ENCODE data around the gene COTL1. TPM values are rescaled to one million over a fixed set of nuclear protein-coding genes. Genes with fewer than 3 reads are reported as not detected.

Gene COTL1, protein sequence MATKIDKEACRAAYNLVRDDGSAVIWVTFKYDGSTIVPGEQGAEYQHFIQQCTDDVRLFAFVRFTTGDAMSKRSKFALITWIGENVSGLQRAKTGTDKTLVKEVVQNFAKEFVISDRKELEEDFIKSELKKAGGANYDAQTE
- total RNA-seq (2014; rRNA removed; shearing (Covaris generic)), result 275 and 295 TPM in 2 replicates

DNA sequence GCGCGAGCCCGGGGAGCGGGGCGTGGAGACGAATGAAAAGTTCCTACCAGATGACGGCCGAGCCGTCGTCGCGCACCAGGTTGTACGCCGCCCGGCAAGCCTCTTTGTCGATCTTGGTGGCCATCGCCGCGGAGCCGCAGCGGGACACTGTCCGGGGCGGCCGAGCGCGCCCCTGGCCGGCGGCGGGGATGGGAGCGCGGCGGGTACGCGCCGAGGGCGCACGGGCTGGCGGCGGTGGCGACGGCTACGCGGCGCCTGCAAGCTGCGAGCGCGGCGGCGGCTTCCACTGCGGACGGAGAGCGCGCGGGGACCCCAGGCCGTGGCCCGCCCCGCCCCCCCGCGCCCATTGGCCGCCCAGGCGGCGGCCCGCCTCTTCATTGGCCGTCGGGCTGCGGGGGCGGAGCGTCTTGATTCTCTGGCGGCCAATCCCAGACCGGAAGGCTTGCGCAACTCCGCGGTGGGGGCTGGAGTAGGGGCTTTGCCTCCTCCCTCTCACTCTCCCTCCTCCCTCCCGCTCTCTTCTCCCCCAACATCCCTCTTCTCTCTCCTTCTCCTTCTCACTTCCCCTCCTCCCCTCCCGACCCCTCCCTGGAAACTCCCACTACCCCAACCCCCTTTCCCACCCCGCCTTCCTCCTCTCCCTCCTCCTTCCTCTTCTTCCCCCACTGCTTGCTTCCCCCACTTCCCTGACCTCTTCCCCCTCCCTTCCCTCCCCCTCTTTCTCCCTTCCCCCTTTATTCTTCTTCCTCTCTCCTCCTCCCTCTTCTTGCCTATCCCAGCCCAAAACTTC lies at the start of gene COTL1:
Gene COTL1, minus strand, starts transcription at position 288 of the 790 bp plus-strand sequence. Its CDS starts 164 bp downstream, at position 124.
- DNase-seq (ENCODE audit: low spot score), result peak; percentile 99

DNA sequence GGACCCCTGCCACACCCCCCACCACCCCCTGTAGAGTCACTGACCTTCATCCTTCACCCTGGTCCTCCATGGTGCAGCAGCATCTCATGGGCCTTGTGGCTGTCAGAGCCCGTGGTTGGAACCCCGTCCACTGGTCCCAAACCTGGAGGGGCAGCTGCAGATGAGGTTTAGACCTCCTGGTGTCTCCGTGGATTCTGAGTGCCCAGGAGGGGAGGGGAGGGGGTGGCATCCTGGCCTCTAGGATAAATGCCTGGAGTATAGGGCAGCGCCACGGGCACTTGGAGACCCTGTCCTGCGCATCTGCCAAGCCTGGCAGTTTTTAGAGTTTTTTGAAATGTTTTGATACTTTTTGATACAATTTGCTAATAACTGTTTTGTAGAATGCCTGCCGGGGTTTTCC lies 48.0 kb upstream of the COTL1 start:
- no peak for DNase-seq (ENCODE audit: low spot score)

DNA sequence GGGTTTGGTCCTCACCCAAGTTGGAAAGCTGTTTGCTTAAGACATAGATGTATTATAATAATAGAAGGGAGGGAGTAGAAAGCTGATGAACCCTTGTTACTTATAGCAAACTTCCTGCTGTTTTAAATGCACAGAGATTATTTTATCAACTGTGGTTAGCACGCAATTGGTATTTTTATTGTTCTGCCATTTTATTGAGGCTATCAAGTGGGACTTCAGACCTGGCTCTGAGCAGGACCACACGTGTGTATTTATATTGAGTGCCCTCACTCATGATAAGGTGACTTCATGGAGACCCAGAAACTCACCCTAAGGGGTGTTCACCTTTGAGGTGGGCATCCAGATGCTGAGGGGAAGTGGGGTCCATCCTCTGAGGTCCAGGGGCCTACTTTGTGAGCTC lies 47.5 kb upstream of the COTL1 start:
- DNase-seq (ENCODE audit: low spot score), result no peak

DNA sequence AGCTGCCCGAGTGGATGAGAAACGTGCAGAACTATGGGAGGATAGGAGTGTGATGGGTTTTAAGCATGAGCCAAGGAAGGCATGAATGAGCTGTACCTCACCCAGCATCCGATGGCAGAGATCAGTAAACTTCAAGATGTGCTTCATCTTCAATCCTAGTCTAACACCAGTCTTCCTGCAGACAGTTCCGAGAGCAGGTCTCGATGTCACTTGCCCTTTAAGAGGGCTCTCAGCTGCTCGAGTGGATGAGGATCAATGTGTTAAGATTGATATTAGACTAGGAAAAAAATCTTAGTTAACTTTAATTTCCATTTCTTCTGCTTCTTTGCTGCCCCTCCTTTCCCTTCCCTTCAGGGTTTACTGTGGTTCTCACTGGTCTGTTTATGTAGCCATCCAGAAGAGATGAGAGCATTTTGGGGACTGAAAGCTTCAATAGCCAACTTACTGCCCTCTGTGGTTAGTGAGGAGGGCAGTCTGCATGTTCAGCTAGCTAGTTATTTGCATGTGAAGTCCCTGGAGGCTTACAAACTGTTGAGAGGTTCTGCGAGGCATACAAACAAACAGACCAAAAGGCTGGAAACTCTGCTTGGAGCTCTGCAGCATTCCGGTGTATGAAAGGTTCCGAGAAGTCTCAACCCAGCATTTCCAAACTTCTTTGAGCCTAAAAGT lies 45.7 kb upstream of the COTL1 start:
- DNase-seq (ENCODE audit: low spot score), result no peak

DNA sequence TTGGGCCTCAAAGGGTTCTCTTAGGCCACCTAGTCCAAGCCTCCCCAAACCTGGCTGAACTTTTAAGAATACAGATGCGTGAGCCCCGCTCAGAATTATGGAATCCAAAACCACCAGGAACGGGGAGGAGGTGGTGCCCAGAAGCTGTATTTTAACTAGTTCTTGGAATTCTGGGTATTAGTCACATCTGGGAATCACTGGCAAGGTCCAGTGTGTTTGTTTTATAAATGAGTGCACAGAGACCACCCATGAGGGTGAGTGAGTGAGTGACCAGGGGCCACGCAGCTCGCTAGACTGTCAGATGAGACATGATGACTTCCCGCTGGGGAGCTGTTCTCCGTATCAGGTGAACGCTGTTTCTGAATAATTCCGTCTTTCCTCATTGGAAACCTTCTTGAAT lies 44.6 kb upstream of the COTL1 start:
- DNase-seq (ENCODE audit: low spot score), result no peak

DNA sequence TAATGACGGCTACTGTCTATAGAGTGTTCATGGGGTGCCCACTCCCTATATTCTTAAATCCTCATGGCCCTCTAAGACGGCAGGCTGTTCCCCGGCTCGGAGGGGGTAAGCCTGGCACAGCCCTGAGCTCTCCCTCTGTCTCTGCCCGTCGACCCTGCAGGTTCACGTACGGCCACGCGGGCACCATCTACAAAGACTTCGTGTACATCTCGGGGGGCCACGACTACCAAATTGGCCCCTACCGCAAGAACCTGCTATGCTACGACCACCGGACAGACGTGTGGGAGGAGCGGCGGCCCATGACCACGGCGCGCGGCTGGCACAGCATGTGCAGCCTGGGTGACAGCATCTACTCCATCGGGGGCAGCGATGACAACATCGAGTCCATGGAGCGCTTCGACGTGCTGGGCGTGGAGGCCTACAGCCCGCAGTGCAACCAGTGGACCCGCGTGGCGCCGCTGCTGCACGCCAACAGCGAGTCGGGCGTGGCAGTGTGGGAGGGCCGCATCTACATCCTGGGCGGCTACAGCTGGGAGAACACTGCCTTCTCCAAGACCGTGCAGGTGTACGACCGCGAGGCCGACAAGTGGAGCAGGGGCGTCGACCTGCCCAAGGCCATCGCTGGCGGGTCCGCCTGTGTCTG lies 43.7 kb upstream of the COTL1 start:
- DNase-seq (ENCODE audit: low spot score), result no peak

DNA sequence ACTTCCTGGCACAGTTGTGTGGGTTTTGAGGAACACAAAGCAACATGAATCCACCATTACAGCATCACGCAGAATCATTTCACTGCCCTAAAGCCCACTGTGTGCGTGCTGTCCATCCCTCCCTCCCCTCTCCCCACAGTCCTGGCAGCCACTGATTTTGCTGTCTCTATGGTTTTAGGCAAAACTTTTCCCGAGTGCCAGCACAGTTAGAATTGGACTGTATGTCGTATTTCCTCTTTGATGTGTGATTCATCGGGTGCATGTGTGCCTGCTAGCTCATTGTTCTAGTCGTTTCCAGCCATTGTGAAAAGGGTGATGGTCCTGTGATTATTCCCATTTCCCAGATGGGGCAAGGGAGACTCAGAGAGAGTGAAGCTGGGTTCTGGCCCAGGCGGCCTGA lies 43.1 kb upstream of the COTL1 start:
- DNase-seq (ENCODE audit: low spot score), result no peak

DNA sequence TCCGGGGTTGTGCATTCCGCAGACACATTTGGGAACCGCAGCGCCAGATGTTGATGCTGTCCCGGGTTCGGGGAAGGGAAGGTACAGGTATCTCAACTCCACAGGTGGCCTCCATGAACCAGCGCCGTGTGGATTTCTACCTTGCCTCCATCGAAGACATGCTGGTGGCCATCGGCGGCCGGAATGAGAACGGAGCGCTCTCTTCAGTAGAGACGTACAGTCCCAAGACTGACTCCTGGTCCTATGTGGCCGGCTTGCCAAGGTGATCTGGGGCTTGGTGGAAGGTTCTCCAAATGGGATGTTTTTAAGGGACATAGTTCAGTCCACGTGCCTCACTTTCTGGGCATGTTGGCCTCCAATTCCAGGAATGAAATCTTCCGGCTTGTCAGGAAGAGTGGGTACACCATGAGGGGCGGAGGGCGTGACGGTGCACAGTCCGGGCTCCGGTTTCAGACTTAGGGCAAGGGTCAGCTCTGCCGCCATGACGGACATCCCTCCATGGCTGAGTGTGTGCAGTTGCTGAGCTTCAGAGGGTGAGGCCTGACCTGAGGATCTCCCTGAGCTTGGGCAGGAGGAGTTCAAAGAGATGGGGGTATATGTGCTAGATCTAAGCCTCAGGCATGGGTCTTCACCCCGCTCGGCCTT lies 41.9 kb upstream of the COTL1 start:
- no peak for DNase-seq (ENCODE audit: low spot score)

DNA sequence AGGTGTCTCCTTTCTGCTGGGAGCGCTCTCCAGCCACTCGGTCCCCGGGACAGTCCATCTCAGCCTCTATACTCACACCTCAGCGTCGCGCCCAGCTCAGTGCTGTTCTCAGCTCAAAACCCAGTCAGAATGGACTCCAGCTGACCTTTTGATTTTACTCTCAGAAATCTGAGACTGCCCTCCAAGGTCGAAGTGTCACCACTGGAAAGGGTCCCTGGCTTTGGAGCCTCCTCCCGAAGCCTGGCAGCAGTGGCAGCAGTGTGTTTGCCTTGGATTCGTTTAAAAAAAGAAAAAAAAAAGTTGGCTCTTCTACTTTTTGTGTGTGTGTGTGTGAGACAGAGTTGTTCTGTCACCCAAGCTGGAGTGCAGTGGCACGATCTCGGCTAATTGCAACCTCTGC lies 40.8 kb upstream of the COTL1 start:
- DNase-seq (ENCODE audit: low spot score), result no peak

DNA sequence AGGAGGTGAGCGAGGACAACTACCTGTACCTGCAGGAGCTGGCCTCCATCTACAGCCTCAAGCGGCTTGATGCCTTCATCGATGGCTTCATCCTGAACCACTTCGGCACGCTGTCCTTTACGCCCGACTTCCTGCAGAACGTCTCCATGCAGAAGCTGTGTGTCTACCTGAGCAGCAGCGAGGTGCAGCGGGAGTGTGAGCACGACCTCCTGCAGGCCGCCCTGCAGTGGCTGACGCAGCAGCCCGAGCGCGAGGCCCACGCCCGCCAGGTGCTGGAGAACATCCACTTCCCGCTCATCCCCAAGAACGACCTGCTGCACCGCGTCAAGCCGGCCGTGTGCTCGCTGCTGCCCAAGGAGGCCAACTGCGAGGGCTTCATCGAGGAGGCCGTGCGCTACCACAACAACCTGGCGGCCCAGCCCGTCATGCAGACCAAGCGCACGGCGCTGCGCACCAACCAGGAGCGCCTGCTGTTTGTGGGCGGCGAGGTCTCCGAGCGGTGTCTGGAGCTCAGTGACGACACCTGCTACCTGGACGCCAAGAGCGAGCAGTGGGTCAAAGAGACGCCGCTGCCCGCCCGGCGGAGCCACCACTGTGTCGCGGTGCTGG lies 39.5 kb upstream of the COTL1 start:
- no peak for DNase-seq (ENCODE audit: low spot score)

DNA sequence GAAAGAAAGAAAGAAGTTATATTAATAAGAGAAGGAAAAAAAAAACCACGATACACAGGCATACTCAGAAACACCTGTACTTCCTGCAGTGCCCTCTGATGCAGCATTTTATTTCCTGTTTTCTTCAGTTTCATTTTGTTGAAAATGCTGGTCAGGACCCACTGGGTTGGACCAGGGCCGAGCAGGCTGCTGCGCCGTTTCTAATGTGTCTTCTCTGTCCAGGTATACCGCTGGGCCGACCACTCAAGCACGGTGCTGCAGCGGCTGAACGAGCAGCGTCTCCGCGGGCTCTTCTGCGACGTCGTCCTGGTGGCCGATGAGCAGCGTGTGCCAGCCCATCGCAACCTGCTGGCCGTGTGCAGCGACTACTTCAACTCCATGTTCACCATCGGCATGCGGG lies 38.8 kb upstream of the COTL1 start:
- DNase-seq (ENCODE audit: low spot score), result no peak

DNA sequence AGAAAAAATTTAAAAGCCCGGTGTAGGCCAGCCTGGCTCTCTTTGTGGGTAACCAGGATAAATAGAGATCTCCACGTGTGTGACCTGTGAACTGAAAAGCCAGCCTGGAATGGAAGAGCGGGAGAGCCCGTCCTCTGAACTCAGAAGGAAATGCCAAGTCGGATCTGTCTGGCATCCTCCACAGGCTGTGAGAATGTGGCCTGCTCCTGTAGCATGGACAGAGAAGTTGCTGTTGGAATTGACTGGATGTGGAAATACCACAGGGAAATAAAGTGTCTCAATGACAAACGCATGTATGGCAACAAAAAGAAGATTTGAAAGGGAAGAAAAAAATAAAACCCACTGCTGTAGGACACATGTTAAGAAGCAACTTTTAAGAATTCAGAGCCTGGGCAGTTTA lies 37.1 kb upstream of the COTL1 start:
- no peak for DNase-seq (ENCODE audit: low spot score)

DNA sequence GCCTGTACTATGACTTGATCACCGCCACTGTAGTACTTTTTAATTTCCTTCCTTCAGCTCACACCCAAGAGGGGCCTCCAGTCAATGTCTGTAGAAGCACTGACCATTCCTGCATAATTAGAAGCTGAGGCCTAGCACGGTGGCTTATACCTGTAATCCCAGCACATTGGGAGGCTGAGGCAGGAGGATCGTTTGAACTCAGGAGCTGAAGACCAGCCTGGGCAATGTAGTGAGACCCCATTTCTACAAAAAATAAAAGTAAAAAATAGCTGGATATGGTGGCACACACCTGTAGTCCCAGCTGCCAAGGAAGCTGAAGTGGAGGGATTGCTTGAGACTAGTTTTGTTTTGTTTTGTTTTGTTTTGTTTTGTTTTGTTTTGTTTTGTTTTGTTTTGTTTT lies 36.4 kb upstream of the COTL1 start:
- no peak for DNase-seq (ENCODE audit: low spot score)

DNA sequence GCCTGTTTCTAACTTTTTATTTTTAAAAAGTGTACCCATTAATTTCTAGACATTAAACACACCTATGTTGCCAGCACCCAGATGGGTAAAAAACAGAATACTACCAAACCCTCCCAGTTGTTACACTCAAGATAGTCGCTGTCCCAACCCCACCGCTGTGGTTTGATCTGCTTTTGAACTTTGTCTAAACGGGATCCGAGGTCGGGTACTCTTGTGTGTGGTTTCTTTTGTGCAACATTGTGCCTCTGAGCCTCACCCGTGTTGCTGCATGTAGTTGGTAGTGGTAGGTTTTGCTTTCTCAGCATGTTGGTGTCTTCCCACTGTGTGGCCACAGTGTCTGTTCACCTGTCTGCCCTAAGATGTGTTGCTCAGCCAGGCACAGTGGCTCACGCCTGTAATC lies 34.7 kb upstream of the COTL1 start:
- DNase-seq (ENCODE audit: low spot score), result no peak

DNA sequence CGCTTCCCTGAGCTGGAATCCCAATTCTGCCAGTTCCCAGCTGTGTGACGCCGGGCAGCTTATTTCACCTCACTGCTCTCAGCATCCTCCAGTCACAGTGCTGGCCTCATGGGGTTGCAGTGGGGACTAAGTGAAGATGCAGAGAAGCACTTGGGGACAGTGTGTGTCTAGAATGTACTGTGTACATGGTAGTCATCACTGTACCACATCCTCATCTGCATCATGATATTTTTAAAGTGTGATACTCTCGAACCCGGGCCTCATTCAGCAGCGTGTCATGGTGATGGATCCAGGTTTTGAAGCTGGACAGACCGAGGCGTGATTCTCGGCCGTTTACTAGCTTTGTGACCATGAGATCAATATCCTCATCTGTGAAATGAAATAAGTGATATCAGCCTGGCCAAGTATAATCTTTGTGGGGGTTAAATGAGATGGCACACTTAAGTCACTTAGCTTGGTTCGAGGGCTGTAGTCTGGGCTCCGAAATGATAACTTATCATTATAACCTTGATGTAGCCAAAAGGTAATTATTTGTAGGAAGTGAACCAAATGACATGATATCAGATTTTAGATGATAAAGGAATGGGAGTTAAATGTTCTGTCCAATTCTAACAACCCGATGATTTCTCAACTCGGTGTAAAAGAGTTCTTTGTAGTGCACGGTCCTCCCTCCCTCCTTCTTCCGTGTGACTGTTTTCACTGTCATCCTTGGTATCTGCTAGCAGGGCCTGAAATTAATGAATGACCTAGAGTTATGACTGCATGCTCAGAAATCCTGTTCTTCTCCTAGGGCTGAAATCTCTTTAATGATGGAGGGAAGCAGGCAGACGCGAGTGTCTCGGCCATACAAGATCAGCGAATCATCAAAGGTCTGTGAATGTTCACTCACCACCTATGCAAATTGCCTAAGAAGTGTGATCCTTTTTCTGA lies 32.4 kb upstream of the COTL1 start:
- peak; percentile 65 for DNase-seq (ENCODE audit: low spot score)

DNA sequence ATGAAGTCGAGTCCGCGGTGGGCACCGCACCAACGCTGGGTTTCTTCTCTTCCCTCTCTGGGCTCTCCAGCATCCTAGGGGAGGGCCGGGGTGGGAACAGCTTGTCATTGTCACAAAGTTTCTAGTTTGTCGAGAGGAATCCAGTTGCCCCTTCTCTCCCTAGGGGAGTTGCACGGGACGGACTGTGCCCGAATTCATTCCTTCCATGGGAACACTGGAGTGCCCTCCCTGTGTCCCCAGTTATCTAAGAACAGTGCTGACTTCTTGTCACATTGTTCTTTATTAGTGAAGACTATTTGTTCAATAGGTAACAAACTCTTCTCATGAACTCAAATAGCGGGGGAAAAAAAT lies 31.6 kb upstream of the COTL1 start:
- no peak for DNase-seq (ENCODE audit: low spot score)

DNA sequence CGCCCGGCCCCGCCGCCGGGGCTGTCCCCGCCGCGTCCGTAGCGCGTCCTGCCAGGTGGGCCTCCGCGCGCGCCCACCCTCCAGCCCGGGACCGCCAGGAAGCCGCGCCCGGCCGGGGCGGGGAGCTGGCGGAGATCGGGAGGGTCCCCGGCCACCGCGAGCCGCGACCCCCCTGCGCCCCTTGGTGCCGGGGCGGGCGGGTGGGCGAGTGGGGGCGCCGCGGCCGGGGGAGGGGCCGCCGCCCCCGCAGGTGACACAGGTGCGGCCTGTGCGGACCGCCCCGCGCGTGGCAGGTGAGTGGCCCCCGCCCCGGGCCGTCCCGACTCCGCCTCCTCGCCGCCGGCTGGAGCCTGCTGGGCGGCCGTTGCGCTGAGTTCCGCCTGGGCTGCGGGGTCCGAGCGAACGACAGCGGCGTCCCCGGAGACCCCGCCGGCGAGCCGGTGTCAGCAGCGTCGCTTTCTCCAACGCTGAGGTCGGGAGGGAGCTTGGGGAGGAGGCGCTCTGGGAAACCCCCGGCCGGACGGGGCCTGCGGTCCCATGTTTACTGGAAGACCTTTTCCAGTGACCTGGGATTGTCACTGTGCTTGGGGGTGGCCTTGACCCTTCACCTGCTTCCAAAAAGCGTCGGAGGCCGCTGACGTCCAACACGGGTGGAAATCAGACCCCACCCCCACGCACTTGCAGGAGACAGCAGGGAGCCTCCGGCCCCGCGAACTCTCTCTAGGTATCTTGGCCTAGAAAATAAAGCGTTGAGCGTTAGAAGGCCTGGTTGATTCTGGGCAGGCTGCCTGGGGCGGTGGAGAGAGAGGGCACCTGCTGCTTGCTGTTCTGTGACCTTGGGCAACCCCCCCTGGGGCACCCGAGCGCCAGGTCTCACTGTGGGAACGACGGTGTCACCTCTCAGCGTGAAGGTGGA lies 31.0 kb upstream of the COTL1 start:
- no peak for DNase-seq (ENCODE audit: low spot score)

DNA sequence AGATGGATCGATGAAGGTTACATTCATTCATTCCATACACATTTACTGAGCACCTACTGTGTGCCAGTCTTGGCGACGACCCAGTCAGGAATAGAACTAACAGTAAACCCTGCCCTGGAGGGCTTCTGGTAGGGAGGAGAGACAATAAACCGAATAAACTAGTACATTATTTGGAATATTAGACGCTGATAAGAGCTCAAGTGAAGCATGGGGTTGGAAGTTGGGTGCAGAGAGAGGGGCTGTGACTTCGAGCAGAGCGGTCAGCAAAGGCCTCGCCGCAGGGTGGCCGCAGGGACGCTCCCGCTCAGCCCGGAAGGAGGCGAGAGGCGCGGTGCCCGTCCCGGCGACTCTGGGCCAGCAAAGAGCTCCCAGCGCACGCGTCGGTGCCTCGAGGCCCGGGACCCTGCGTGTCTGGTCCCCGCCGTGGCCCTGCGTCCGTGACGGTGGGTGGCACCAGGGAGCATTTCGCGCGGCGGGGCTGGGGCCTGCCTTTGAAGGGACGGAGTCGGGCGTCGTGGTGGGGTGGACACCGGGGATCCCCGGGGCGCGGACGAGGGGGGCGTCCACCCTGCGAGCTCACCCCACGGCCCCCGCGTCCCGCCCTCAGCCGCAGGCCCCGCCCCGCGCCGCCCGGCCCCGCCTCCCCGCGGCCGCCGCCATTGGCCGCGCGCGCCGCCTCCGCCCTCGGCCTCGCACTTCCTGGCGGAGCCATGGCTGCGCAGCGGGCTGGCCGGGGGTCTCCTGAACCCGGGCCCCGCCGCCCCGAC lies 30.1 kb upstream of the COTL1 start, which contains the start of gene KLHL36:
Gene KLHL36, plus strand, starts transcription at position 684 of the 767 bp plus-strand sequence. CDS start 2,357 bp downstream, outside the sequence.
- no peak for DNase-seq (ENCODE audit: low spot score)

DNA sequence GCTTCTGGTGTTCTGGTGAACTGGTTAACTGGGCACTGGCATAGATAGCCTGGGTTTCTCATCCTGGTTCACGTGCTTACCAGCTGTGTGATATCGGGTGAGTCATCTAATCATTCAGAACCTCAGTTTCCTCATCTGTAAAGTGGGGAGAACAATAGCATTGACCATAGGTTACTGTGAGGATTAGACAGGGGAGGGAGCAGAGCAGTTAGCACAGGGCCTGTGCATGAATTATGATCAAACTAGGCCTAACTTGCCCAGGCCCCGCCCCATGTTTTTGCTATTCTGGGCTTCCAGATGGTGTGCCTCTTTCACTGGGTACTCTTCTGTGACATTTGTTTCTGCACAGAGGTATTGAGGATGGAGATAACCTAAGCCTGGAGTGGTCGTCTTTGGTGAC lies 25.8 kb upstream of the COTL1 start:
- no peak for DNase-seq (ENCODE audit: low spot score)

All from A172 (cell line).